GM18870 (cell line): ENCODE measurements around the gene TRIM65.
"Not testable (repeated sequence)": the region's sequence is repeated elsewhere in the genome, so short reads cannot be mapped to it uniquely, and the experiment has no call there.

Experiments
- ATAC-seq: cut with Tn5 transposase; IDR thresholded peaks from one replicate; pipeline ENCODE4 v1.9.1; 2021; ENCODE audit warnings: moderate library complexity; ENCODE audit not compliant: unreplicated experiment

TRIM65 gene

GRCh38 chr17:75876190-75876937 is 20.4 kb downstream of the TRIM65 start:
- no peak for ATAC-seq

GRCh38 chr17:75875940-75876189 is 20.9 kb downstream of the TRIM65 start:
- no peak for ATAC-seq

- no peak for ATAC-seq
Measured at GRCh38 chr17:75875182-75875939, 21.4 kb downstream of the TRIM65 start.

GRCh38 chr17:75874323-75875181 is 22.2 kb downstream of the TRIM65 start:
- no peak for ATAC-seq

GRCh38 chr17:75873587-75874322 is 23.0 kb downstream of the TRIM65 start:
- no peak for ATAC-seq

GRCh38 chr17:75872434-75873351 is 24.1 kb downstream of the TRIM65 start:
- ATAC-seq, result no peak

- ATAC-seq, result not testable (repeated sequence)
Measured at GRCh38 chr17:75870228-75870627, 26.5 kb downstream of the TRIM65 start.

- ATAC-seq, result no peak
Measured at GRCh38 chr17:75869282-75870141, 27.2 kb downstream of the TRIM65 start.

- ATAC-seq, result not testable (repeated sequence)
Measured at GRCh38 chr17:75868730-75869281, 27.9 kb downstream of the TRIM65 start.

GRCh38 chr17:75865404-75866188 is 31.2 kb downstream of the TRIM65 start:
- not testable (repeated sequence) for ATAC-seq

- ATAC-seq, result peak; percentile 24
Measured at GRCh38 chr17:75864887-75865286, 31.9 kb downstream of the TRIM65 start.

GRCh38 chr17:75864448-75864871 is 32.3 kb downstream of the TRIM65 start:
- ATAC-seq, result peak; percentile 86

- no peak for ATAC-seq
Measured at GRCh38 chr17:75861927-75862317, 34.8 kb downstream of the TRIM65 start.

GRCh38 chr17:75859358-75859757 is 37.4 kb downstream of the TRIM65 start:
- not testable (repeated sequence) for ATAC-seq

- no peak for ATAC-seq
Measured at GRCh38 chr17:75856062-75856756, 40.5 kb downstream of the TRIM65 start.

- peak; percentile 94 for ATAC-seq
Measured at GRCh38 chr17:75855310-75856061, 41.3 kb downstream of the TRIM65 start, which contains the start of gene WBP2. WBP2 (minus strand) TSS chr17:75855335; CDS start chr17:75855297, 38 bp downstream.
